SU-DHL-6 (cell line): ENCODE measurements around the gene TLE6.

Source experiments
- H2AFZ ChIP-seq: fragments of 200-600 bp; sonication (generic); 2 replicates; pipeline ENCODE4 v1.6.1; 2014; ENCODE audit warnings: low read depth, mild to moderate bottlenecking, moderate library complexity, mixed read lengths, antibody characterized with exemption, low read length; ENCODE audit not compliant: severe bottlenecking
- H3F3A ChIP-seq: fragments of 200-600 bp; shearing (Covaris generic); 2 replicates; pipeline ENCODE4 v1.6.0; 2016; ENCODE audit warnings: antibody characterized with exemption, mild to moderate bottlenecking; ENCODE audit not compliant: insufficient read depth
- H3K27ac ChIP-seq: fragments of 200-600 bp; sonication (generic); 2 replicates; pipeline ENCODE4 v1.5.1; 2016; ENCODE audit warnings: low read depth, mild to moderate bottlenecking, low read length, moderate library complexity, mixed read lengths
- H3K27me3 ChIP-seq: fragments of 200-600 bp; sonication (generic), shearing (Covaris generic); 2 replicates; pipeline ENCODE4 v1.6.0; 2014; ENCODE audit warnings: mild to moderate bottlenecking, low read length
- H3K36me3 ChIP-seq: fragments of 200-600 bp; sonication (generic); 2 replicates; pipeline ENCODE4 v1.6.1; 2014; ENCODE audit warnings: mild to moderate bottlenecking, low read length, mixed read lengths
- H3K4me2 ChIP-seq: fragments of 300-600, 200-600 bp; shearing (Covaris generic), sonication (generic); 2 replicates; pipeline ENCODE4 v1.6.0; 2014; ENCODE audit warnings: low read length, low read depth, mild to moderate bottlenecking; ENCODE audit not compliant: poor library complexity, severe bottlenecking
- H3K4me3 ChIP-seq: fragments of 200-600 bp; sonication (generic); 2 replicates; pipeline ENCODE4 v1.5.1; 2014; ENCODE audit warnings: antibody characterized with exemption, low read length, mild to moderate bottlenecking, mixed read lengths; ENCODE audit not compliant: insufficient read depth, poor library complexity, severe bottlenecking
- H3K79me2 ChIP-seq: fragments of 200-600 bp; sonication (generic); 2 replicates; pipeline ENCODE4 v1.6.1; 2014; ENCODE audit warnings: mild to moderate bottlenecking, low read length, moderate library complexity; ENCODE audit not compliant: insufficient read depth
- H3K9ac ChIP-seq: fragments of 200-600 bp; sonication (generic); 2 replicates; pipeline ENCODE4 v1.7.0; 2014; ENCODE audit warnings: mild to moderate bottlenecking, low read length
- H3K9me2 ChIP-seq: fragments of 200-600 bp; sonication (generic); replicated peaks from 2 replicates; pipeline ENCODE4 v1.6.1; 2014; ENCODE audit warnings: low read length; ENCODE audit not compliant: insufficient read depth
- H3K9me3 ChIP-seq: fragments of 200-600 bp; sonication (generic); 2 replicates; pipeline ENCODE4 v1.6.1; 2014; ENCODE audit warnings: low read length, mixed read lengths; ENCODE audit not compliant: insufficient read depth
- H4K20me1 ChIP-seq: fragments of 200-600 bp; sonication (generic); 2 replicates; pipeline ENCODE4 v1.6.1; 2014; ENCODE audit warnings: low read depth, mild to moderate bottlenecking, antibody characterized with exemption, low read length, moderate library complexity, mixed read lengths
- CTCF ChIP-seq: fragments of 200-600 bp; sonication (generic); IDR thresholded peaks from one replicate; pipeline ENCODE4 v1.5.1; 2017; ENCODE audit warnings: antibody characterized with exemption, mild to moderate bottlenecking, low read length, moderate library complexity; ENCODE audit not compliant: insufficient read depth, poor library complexity, severe bottlenecking
- EZH2phosphoT487 ChIP-seq: fragments of 200-600 bp; sonication (generic), shearing (Covaris generic); conservative IDR thresholded peaks from 2 replicates; pipeline ENCODE4 v1.6.1; 2018; ENCODE audit warnings: mild to moderate bottlenecking, antibody characterized with exemption, low read length, moderate library complexity, mixed read lengths

Gene TLE6

GRCh38 chr19:3041761-3042620 is 64.6 kb downstream of the TLE6 start:
- no peak overlapping the region for H3K4me3 ChIP-seq
- no peaks in the 10 kb centered on the region for H3F3A ChIP-seq
- TF ChIP-seq CTCF (no peak), EZH2phosphoT487 (no peak)
- H3K27ac ChIP-seq = no peak overlapping the region
- H3K9me2 ChIP-seq = no peaks in the 10 kb centered on the region
- H3K27me3 ChIP-seq = no peaks in the 10 kb centered on the region
- no peak overlapping the region for H2AFZ ChIP-seq
- no peaks in the 10 kb centered on the region for H3K9me3 ChIP-seq
- no peak overlapping the region for H3K4me2 ChIP-seq
- no peaks in the 10 kb centered on the region for H4K20me1 ChIP-seq
- no peaks in the 10 kb centered on the region for H3K36me3 ChIP-seq
- no peak overlapping the region for H3K9ac ChIP-seq
- H3K79me2 ChIP-seq = no peaks in the 10 kb centered on the region

GRCh38 chr19:3042621-3043267 is 65.4 kb downstream of the TLE6 start:
- H3K9ac ChIP-seq = no peak overlapping the region
- no peak overlapping the region for H2AFZ ChIP-seq
- H4K20me1 ChIP-seq = no peaks in the 10 kb centered on the region
- no peaks in the 10 kb centered on the region for H3K79me2 ChIP-seq
- no peaks in the 10 kb centered on the region for H3K9me3 ChIP-seq
- no peak overlapping the region for H3K4me3 ChIP-seq
- TF ChIP-seq EZH2phosphoT487 = no peak
- no peak for TF ChIP-seq CTCF
- H3K36me3 ChIP-seq = no peaks in the 10 kb centered on the region
- no peaks in the 10 kb centered on the region for H3K9me2 ChIP-seq
- no peak overlapping the region for H3K27ac ChIP-seq
- no peaks in the 10 kb centered on the region for H3K27me3 ChIP-seq
- H3F3A ChIP-seq = no peaks in the 10 kb centered on the region
- no peak overlapping the region for H3K4me2 ChIP-seq
